DOHH2 (cell line): ENCODE measurements around the gene GBX2.

Experiments
- EZH2phosphoT487 ChIP-seq: fragments of 200-600 bp; sonication (generic); IDR thresholded peaks from 2 replicates; pipeline ENCODE4 v1.6.1; 2017; ENCODE audit warnings: borderline replicate concordance, mild to moderate bottlenecking, antibody characterized with exemption, low read length, moderate library complexity, mixed read lengths
- TF ChIP-seq, protein P1 (sequence below): fragments of 200-600 bp; sonication (generic); IDR thresholded peaks from one replicate; pipeline ENCODE4 v1.5.1; 2014; ENCODE audit warnings: antibody characterized with exemption, mild to moderate bottlenecking, low read depth, low read length; ENCODE audit not compliant: poor library complexity, severe bottlenecking

GRCh38 chr2:236217926-236218325 is 49.7 kb upstream of the GBX2 start:
- TF ChIP-seq EZH2phosphoT487, result no peak
- TF ChIP-seq, protein P1, sequence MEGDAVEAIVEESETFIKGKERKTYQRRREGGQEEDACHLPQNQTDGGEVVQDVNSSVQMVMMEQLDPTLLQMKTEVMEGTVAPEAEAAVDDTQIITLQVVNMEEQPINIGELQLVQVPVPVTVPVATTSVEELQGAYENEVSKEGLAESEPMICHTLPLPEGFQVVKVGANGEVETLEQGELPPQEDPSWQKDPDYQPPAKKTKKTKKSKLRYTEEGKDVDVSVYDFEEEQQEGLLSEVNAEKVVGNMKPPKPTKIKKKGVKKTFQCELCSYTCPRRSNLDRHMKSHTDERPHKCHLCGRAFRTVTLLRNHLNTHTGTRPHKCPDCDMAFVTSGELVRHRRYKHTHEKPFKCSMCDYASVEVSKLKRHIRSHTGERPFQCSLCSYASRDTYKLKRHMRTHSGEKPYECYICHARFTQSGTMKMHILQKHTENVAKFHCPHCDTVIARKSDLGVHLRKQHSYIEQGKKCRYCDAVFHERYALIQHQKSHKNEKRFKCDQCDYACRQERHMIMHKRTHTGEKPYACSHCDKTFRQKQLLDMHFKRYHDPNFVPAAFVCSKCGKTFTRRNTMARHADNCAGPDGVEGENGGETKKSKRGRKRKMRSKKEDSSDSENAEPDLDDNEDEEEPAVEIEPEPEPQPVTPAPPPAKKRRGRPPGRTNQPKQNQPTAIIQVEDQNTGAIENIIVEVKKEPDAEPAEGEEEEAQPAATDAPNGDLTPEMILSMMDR, result no peak
